D721Med (cell line): ENCODE results near the gene TOM1L1.
A peak's percentile ranks its signal among the peaks of the same experiment; 100 is the strongest.

Experiments used
- DNase-seq: peaks from one replicate; pipeline ENCODE4 v3.0.0; 2011; ENCODE audit warnings: low spot score; ENCODE audit not compliant: insufficient read length
- FAIRE-seq: peaks from 2 replicates; lab custom pipeline; 2011; peaks lifted over from hg19 to GRCh38; lab: Jason Lieb, UNC
- TF ChIP-seq, protein P1 (sequence below): IDR thresholded peaks from 2 replicates; pipeline ENCODE4 v1.5.1; 2012; ENCODE audit warnings: mild to moderate bottlenecking, control low read depth; ENCODE audit not compliant: insufficient read depth; ENCODE audit errors: missing control alignments

TOM1L1 gene, protein sequence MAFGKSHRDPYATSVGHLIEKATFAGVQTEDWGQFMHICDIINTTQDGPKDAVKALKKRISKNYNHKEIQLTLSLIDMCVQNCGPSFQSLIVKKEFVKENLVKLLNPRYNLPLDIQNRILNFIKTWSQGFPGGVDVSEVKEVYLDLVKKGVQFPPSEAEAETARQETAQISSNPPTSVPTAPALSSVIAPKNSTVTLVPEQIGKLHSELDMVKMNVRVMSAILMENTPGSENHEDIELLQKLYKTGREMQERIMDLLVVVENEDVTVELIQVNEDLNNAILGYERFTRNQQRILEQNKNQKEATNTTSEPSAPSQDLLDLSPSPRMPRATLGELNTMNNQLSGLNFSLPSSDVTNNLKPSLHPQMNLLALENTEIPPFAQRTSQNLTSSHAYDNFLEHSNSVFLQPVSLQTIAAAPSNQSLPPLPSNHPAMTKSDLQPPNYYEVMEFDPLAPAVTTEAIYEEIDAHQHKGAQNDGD

DNA sequence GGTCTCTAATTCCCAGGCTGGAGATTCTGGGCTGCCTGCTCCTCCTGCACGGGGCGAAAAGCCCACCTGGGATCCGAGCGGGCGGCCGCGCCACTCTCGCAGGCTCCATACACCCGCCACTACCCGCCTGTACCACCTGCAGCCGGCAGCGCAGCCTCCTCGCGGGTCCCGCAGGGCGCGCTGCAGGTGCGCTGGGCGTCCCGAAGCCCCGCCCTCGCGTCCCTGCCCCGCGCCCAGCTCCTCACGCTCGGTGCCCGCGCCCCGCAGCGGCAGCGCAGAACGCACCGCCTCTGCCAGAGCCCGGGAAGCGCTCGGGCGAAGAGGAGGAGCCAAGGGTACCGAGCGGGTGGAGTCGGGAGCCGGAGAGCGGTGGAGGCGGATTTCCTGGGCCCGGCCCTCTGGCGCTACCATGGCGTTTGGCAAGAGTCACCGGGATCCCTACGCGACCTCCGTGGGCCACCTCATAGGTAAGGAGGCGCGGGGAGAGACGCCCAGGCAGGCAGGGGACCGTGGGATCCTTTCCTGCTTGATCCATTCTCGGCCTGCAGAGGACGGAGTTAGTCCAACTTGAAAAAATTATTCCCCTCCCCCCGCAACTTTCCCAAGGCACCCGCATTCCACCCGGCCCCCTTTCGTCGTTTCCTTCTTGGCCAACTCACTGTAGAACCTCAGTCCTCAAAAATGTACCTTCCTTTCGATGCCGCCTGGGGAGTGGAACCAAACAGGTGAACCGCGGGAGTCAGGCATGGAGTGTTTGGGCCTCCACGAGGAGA, at the start of gene TOM1L1:
Gene TOM1L1, plus strand, starts transcription at position 396 of the 773 bp plus-strand sequence. Its CDS starts 14 bp downstream, at position 410.
- TF ChIP-seq, protein P1, sequence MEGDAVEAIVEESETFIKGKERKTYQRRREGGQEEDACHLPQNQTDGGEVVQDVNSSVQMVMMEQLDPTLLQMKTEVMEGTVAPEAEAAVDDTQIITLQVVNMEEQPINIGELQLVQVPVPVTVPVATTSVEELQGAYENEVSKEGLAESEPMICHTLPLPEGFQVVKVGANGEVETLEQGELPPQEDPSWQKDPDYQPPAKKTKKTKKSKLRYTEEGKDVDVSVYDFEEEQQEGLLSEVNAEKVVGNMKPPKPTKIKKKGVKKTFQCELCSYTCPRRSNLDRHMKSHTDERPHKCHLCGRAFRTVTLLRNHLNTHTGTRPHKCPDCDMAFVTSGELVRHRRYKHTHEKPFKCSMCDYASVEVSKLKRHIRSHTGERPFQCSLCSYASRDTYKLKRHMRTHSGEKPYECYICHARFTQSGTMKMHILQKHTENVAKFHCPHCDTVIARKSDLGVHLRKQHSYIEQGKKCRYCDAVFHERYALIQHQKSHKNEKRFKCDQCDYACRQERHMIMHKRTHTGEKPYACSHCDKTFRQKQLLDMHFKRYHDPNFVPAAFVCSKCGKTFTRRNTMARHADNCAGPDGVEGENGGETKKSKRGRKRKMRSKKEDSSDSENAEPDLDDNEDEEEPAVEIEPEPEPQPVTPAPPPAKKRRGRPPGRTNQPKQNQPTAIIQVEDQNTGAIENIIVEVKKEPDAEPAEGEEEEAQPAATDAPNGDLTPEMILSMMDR: peak; percentile 31
- FAIRE-seq (no peak), DNase-seq (peak; percentile 54)

DNA sequence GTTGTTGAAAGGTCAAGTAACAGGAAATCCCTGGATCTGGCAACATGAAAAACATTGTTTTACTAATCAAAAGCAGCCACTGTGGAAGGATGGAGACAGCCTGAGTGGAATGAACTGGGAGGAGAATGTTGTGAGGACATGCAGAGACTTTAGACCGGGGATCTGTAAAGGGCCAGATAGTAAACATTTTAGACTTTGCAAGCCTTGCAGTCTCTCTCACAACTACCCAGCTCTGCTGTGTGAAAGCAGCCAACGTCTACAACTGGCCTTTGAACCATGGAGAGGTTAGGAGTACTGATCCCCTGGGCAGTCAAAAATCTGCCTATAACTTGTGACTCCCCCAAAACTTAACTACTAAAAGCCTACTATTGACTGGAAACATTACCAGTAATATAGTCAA, 41.5 kb upstream of the TOM1L1 start:
- no peak for FAIRE-seq

DNA sequence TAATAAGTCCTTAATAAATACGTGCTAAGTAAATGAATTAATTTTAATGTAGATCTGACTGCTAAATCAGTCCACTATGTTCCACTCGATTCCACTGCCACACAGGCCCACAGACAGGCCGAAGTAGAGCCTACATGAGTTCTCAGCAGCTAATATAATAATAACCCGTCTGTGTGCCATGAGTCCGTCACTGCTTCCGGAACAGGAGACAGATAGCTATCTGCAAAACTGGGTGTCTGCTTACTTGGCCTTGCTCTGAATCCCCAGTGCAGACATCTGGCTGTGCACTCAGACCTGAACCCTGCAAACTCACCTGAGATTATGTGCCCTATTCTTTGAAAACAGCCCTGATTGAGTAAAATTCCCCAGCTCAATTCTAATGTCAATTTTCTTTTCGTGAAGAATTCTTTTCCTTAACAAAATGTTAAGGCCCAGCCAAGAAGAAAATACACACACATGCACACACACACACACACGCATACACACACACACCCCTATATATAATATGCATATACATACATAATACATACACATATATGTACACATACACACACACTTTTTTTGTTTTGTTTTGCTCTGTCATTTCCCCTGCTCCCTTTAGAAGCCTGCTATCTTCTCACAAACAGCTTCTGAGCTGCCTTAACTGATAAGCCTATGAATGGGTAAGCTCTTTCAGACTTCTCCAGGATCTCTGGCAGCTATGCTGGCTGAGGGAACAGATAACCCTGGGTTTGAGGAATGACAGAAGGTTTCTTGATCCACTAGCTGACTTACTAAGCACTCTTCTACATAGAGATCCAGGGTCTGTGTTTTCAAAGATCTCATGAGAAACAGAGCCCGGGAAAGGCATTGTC, 39.8 kb upstream of the TOM1L1 start:
- DNase-seq: no peak
- FAIRE-seq: no peak
- TF ChIP-seq, protein P1: no peak

More for the DNA sequence above, 41.5 kb upstream of the TOM1L1 start:
- DNase-seq: no peak
- TF ChIP-seq, protein P1: no peak

DNA sequence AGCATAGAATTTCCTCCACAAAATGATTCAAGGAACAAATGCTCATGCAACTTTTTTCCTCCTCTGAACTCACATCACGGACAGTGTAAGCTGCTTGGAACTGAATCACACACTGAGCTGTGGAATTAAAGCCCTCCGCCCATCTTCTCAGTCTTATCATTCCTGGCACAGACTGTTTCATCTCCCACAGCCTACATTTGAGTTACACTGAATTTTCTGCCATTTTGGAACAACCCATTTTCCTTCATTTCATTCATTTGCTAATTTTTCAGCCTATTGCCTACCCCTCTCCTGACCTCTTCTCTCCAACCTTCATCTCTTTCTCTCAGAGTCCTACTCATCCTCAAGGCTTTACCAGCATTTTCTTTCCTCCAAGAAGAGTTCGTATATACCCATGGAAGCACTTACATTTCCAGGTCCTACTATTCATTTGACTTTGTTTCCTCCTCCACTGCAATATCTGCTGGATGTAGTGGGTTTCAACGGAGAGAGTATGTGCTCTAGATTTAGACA, 39.1 kb upstream of the TOM1L1 start:
- TF ChIP-seq, protein P1: no peak
- DNase-seq (no peak), FAIRE-seq (no peak)

DNA sequence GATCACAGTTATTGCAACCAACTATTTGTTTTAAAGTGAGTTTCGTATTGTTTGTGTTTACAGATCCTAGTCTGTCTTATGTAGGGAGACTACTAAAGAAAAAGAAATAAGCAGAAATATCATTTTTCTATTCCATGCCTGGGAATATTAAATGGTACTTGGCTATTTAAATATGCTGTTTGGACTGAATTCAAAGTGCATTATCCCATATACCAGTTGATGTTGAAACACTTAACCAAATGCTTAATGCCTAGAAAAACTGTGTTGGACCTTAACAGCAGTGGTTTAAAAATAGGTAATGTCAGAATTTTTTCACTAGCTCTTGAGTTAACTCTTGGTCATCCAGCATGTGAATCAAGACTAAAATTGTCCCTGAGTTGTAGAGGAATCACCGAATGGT, 37.5 kb upstream of the TOM1L1 start:
- TF ChIP-seq, protein P1: no peak
- no peak for DNase-seq
- no peak for FAIRE-seq

DNA sequence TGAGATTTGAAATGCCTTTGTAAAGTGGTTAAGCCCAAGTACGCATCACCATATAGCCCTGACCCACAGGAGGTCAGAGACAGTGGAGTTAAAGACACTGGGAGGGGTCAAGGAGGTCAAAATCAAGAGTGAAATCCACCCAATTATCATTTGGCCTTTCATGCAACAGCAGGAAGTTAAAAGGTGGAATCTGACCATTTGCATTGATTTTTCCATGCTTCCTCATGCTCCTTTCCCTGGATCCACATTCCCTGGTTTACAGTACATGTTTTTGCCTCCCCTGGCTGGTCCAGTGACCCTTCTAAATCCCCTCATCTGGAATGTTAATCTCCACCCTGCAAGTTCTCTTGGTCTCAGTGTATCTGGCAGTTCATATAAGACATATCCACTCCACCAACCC, 36.6 kb upstream of the TOM1L1 start:
- TF ChIP-seq, protein P1: no peak
- DNase-seq (no peak), FAIRE-seq (no peak)
